ENCODE results near the gene CCDC102B. TPM values are rescaled to one million over a fixed set of nuclear protein-coding genes. Genes with fewer than 3 reads are reported as not detected.

CCDC102B gene
- total RNA-seq, 1 experiment from 2014 or later, result 2.4 TPM

DNA sequence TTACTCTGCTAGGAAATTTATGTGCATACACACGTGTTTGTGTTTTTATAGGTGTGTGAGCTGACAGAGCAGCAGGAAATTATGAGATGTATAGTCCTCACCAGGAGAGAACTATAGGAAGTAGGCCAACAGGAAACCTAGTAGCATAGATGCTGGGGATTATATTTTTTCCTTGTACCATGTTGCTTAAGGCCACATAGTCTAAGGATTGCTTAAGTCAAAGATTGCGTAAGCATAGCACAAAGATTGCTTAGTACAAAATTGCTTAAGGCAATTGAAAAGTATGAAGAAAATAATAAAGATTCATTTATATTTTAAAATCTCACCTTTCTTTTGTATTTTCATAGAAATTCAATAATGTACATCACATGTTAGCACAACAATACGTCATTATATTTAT lies 18.7 kb upstream of the CCDC102B start:
- H3K4me1 ChIP-seq (ENCODE audit: insufficient read depth, low read length), result no peaks in the 10 kb centered on the region
- H3K4me2 ChIP-seq (ENCODE audit: low read length), result no peak overlapping the region
- ChIA-PET POLR2A (ENCODE audit: unreplicated experiment) (no interaction called here), CTCF (no interaction called here)
- no peak overlapping the region for H3K4me3 ChIP-seq (ENCODE audit: low read length)
- no peaks in the 10 kb centered on the region for H3K9me2 ChIP-seq (replicated peaks; ENCODE audit: low read length)
- TF ChIP-seq, protein P1, sequence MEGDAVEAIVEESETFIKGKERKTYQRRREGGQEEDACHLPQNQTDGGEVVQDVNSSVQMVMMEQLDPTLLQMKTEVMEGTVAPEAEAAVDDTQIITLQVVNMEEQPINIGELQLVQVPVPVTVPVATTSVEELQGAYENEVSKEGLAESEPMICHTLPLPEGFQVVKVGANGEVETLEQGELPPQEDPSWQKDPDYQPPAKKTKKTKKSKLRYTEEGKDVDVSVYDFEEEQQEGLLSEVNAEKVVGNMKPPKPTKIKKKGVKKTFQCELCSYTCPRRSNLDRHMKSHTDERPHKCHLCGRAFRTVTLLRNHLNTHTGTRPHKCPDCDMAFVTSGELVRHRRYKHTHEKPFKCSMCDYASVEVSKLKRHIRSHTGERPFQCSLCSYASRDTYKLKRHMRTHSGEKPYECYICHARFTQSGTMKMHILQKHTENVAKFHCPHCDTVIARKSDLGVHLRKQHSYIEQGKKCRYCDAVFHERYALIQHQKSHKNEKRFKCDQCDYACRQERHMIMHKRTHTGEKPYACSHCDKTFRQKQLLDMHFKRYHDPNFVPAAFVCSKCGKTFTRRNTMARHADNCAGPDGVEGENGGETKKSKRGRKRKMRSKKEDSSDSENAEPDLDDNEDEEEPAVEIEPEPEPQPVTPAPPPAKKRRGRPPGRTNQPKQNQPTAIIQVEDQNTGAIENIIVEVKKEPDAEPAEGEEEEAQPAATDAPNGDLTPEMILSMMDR (conservative IDR thresholded peaks at IDR 0.05; ENCODE audit: low read depth, low read length), result no peak
- no peak for TF ChIP-seq EZH2 (IDR thresholded peaks at IDR 0.05; ENCODE audit: low read length, unreplicated experiment)
- TF ChIP-seq EZH2phosphoT487 (IDR thresholded peaks at IDR 0.05; ENCODE audit: borderline replicate concordance, low read length), result no peak
- no peaks in the 10 kb centered on the region for H3K79me2 ChIP-seq (ENCODE audit: low read length)
- no peaks in the 10 kb centered on the region for H3K9me3 ChIP-seq (ENCODE audit: low read length)
- H3K36me3 ChIP-seq (ENCODE audit: low read depth, low read length), result no peaks in the 10 kb centered on the region
- DNase-seq (peak; percentile 10), ATAC-seq (no peak)
- H3F3A ChIP-seq (ENCODE audit: low read length, unreplicated experiment), result no peaks in the 10 kb centered on the region
- no peak overlapping the region for H3K27ac ChIP-seq (ENCODE audit: low read length)
- intact Hi-C loops (cut with micrococcal nuclease), result no loop called here
- no peaks in the 10 kb centered on the region for H3K27me3 ChIP-seq (ENCODE audit: low read length)
- no peak overlapping the region for H3K9ac ChIP-seq (ENCODE audit: low read length)
- no peaks in the 10 kb centered on the region for H4K20me1 ChIP-seq (ENCODE audit: low read length)
- no TSS peak for BruUV-seq (replicated peaks)
- no peak overlapping the region for H2AFZ ChIP-seq (ENCODE audit: low read length)

DNA sequence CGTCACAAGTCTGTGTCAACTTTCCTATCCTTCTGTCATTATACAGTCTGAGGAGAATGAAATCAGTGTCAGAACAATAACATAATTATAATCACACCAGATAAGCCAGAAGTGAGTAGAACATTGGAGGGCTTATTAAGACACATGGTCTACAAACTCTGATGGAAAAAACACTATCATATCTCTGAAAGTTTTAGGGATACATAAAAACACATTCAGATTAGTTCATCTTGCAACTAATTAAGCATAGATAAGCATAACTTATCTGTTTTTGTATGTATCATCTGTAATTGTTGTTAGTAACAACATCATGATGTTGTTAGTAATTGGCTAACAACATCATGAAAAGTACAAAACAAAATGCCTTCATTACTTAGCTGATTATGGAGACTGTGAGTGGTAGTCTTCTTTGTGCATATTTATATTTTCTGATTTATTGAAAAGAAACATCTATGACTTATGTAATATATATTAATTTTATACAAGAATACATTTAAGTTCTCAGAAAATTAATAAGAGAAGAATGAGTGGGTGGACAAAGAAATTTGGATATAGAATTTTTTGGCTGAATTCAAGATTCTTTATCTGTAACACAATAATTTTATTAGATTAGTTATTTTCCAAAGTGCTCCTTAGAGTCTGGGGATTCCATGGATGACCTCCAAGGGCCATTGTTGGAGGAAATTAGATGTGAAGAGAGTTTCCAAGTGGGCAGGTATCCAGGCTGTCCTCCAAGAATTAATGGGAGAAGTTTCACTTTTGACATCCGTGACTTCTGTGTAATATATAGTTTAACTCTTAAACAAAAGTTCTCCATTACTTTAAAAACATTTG lies 16.9 kb upstream of the CCDC102B start:
- Histone ChIP-seq H3K4me2 (ENCODE audit: low read length) (no peak overlapping the region), H3K9ac (ENCODE audit: low read length) (no peak overlapping the region), H3K27ac (ENCODE audit: low read length) (no peak overlapping the region), H3K4me3 (ENCODE audit: low read length) (no peak overlapping the region), H3K27me3 (ENCODE audit: low read length) (no peaks in the 10 kb centered on the region), H2AFZ (ENCODE audit: low read length) (no peak overlapping the region), H3K36me3 (ENCODE audit: low read depth, low read length) (no peaks in the 10 kb centered on the region), H3K4me1 (ENCODE audit: insufficient read depth, low read length) (no peaks in the 10 kb centered on the region), H3F3A (ENCODE audit: low read length, unreplicated experiment) (no peaks in the 10 kb centered on the region), H4K20me1 (ENCODE audit: low read length) (no peaks in the 10 kb centered on the region), H3K9me3 (ENCODE audit: low read length) (no peaks in the 10 kb centered on the region), H3K79me2 (ENCODE audit: low read length) (no peaks in the 10 kb centered on the region), H3K9me2 (replicated peaks; ENCODE audit: low read length) (no peaks in the 10 kb centered on the region)
- BruUV-seq (replicated peaks), result no TSS peak
- no peak for TF ChIP-seq EZH2 (IDR thresholded peaks at IDR 0.05; ENCODE audit: low read length, unreplicated experiment)
- TF ChIP-seq, protein P1 (conservative IDR thresholded peaks at IDR 0.05; ENCODE audit: low read depth, low read length), result no peak
- TF ChIP-seq EZH2phosphoT487 (IDR thresholded peaks at IDR 0.05; ENCODE audit: borderline replicate concordance, low read length), result no peak
- intact Hi-C loops (cut with micrococcal nuclease), result no loop called here
- ATAC-seq (no peak), DNase-seq (no peak)
- POLR2A ChIA-PET (ENCODE audit: unreplicated experiment), result no interaction called here
- CTCF ChIA-PET, result interaction anchor here (0.7 kb wide), 1 partner anchor 1178 kb away, joined by 5 read pairs; no protein-coding TSS in a partner anchor

DNA sequence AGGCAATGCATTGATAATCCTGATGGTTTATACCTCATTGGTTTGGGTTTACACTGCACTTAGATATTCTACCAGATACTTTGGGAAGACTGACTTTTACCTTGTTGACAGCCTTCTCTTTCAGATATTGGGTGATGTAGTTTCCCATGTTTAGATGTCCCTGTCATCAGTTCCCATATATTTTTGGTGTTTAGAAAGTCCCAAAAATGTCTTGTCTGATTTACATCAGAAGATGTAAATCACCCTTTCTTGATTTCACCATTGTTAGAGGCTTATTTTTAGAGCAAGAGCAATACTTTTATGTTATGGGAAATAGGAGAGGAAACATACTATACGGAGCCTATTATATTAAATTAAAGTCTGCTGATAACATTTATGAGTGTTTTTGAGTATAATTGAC lies 14.4 kb upstream of the CCDC102B start:
- no TSS peak for BruUV-seq (replicated peaks)
- Histone ChIP-seq H3F3A (ENCODE audit: low read length, unreplicated experiment) (no peaks in the 10 kb centered on the region), H3K79me2 (ENCODE audit: low read length) (no peaks in the 10 kb centered on the region), H3K27me3 (ENCODE audit: low read length) (no peaks in the 10 kb centered on the region), H3K9me2 (replicated peaks; ENCODE audit: low read length) (no peaks in the 10 kb centered on the region), H3K27ac (ENCODE audit: low read length) (no peak overlapping the region), H4K20me1 (ENCODE audit: low read length) (no peaks in the 10 kb centered on the region), H3K9me3 (ENCODE audit: low read length) (no peaks in the 10 kb centered on the region), H2AFZ (ENCODE audit: low read length) (no peak overlapping the region), H3K36me3 (ENCODE audit: low read depth, low read length) (no peaks in the 10 kb centered on the region), H3K9ac (ENCODE audit: low read length) (no peak overlapping the region), H3K4me2 (ENCODE audit: low read length) (no peak overlapping the region), H3K4me1 (ENCODE audit: insufficient read depth, low read length) (no peaks in the 10 kb centered on the region), H3K4me3 (ENCODE audit: low read length) (no peak overlapping the region)
- CTCF ChIA-PET, result no interaction called here
- DNase-seq (no peak), ATAC-seq (no peak)
- intact Hi-C loops (cut with micrococcal nuclease), result no loop called here
- TF ChIP-seq, protein P1 (conservative IDR thresholded peaks at IDR 0.05; ENCODE audit: low read depth, low read length), result no peak
- TF ChIP-seq EZH2phosphoT487 (IDR thresholded peaks at IDR 0.05; ENCODE audit: borderline replicate concordance, low read length), result no peak
- TF ChIP-seq EZH2 (IDR thresholded peaks at IDR 0.05; ENCODE audit: low read length, unreplicated experiment), result no peak
- POLR2A ChIA-PET (ENCODE audit: unreplicated experiment), result no interaction called here
